ENCODE data around the gene EFNA4.
A peak's percentile ranks its signal among the peaks of the same experiment; 100 is the strongest.

The EFNA4 gene

GRCh38 chr1:155061381-155062150, 2.0 kb upstream of the EFNA4 start (continued):
- TF ChIP-seq PRDM6 (tag by site-specific recombination; IDR thresholded peaks at IDR 0.05): no peak
- no peak for TF ChIP-seq INSM2 (tag by site-specific recombination; IDR thresholded peaks at IDR 0.05)
- TF ChIP-seq ZNF155 (tag by site-specific recombination; IDR thresholded peaks at IDR 0.05): no peak
- TF ChIP-seq ZBTB7A (tag by site-specific recombination; IDR thresholded peaks at IDR 0.05; ENCODE audit: low read depth): no peak
- peak; percentile 51; the same call in 1 of the 2 replicates for TF ChIP-seq ZNF639 (tag by site-specific recombination; IDR thresholded peaks at IDR 0.05)
- no peak for TF ChIP-seq ZNF274 (IDR thresholded peaks at IDR 0.05; ENCODE audit: low read length)
- no peak for TF ChIP-seq ZNF274 (tag by site-specific recombination; IDR thresholded peaks at IDR 0.05; ENCODE audit: borderline replicate concordance)
- TF ChIP-seq YY1 (tag by site-specific recombination; IDR thresholded peaks at IDR 0.05): no peak
- peak; percentile 25; the same call in 1 of the 2 replicates for TF ChIP-seq ZNF843 (tag by site-specific recombination; IDR thresholded peaks at IDR 0.05)
- TF ChIP-seq ZBTB48 (tag by site-specific recombination; IDR thresholded peaks at IDR 0.05): peak; percentile 75
- TF ChIP-seq GFI1B (tag by site-specific recombination; IDR thresholded peaks at IDR 0.05): no peak
- no peak for TF ChIP-seq SP3 (tag by site-specific recombination; IDR thresholded peaks at IDR 0.05)
- no peak for TF ChIP-seq PRDM4 (tag by site-specific recombination; IDR thresholded peaks at IDR 0.05)
- no peak for TF ChIP-seq IKZF3 (tag by site-specific recombination; IDR thresholded peaks at IDR 0.05)
- TF ChIP-seq ZNF426 (tag by site-specific recombination; IDR thresholded peaks at IDR 0.05): no peak
- no peak for TF ChIP-seq ZNF24 (tag by site-specific recombination; IDR thresholded peaks at IDR 0.05)
- no peak for TF ChIP-seq ZNF433 (tag by site-specific recombination; IDR thresholded peaks at IDR 0.05; ENCODE audit: low read depth)
- TF ChIP-seq OSR2 (tag by site-specific recombination; IDR thresholded peaks at IDR 0.05): no peak
- no peak for TF ChIP-seq ZBTB20 (tag by site-specific recombination; IDR thresholded peaks at IDR 0.05)
- no peak for TF ChIP-seq ZNF701 (tag by site-specific recombination; IDR thresholded peaks at IDR 0.05)
- TF ChIP-seq ZNF692 (tag by site-specific recombination; IDR thresholded peaks at IDR 0.05): no peak
- peak; percentile 44; the same call in 1 of the 2 replicates for TF ChIP-seq KLF17 (tag by site-specific recombination; IDR thresholded peaks at IDR 0.05)
- TF ChIP-seq BCL11A (tag by site-specific recombination; IDR thresholded peaks at IDR 0.05; ENCODE audit: low read depth): no peak
- TF ChIP-seq ZNF16 (tag by site-specific recombination; IDR thresholded peaks at IDR 0.05; ENCODE audit: low read depth): no peak
- no peak for TF ChIP-seq PBX3 (CRISPR knock-in tag; IDR thresholded peaks at IDR 0.05)
- TF ChIP-seq ZBTB26 (tag by site-specific recombination; optimal IDR thresholded peaks at IDR 0.05): peak; percentile 17
- no peak for TF ChIP-seq KLF7 (tag by site-specific recombination; IDR thresholded peaks at IDR 0.05; ENCODE audit: borderline replicate concordance)
- TF ChIP-seq ZNF654 (tag by site-specific recombination; IDR thresholded peaks at IDR 0.05; ENCODE audit: low read depth): peak; percentile 92
